HG03520 (cell line): ENCODE measurements around the gene CD22.

Experiments
- ATAC-seq: cut with Tn5 transposase; IDR thresholded peaks from one replicate; pipeline ENCODE4 v1.9.1; 2021; ENCODE audit warnings: mild to moderate bottlenecking, moderate library complexity; ENCODE audit not compliant: unreplicated experiment

CD22 gene

DNA sequence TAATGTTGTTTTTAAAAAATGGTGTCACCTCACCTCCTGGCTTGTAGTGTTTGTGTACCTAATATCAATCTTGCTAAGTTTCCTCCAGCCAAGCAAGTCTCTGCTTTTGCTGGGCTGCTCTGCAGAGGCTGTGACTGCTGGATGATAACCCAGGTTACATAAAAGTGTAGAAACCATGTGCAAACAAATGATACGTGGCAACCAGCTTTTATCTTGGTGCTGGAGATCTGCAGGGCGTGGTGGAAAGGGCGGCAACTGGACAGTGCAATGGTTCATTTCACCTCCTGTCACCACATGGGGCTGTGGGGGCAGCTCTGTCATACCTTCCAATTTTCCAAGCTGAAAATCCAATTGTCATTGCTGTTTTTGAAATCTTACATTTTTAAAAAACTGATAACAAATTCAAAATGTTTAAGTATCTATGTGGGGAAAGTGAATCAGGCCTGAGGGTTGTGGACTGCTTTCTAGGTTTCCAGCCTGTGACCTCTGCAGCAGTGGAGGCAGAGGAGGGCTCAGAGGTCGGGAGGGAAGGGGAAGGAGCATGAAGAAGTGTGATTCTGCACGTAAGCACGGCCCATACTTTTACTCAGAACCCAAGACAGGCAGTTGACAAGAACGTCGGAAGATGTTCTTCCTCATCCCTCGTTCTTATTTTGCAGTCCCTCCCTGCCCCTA lies 51.6 kb downstream of the CD22 start:
- no peak for ATAC-seq

- ATAC-seq, result no peak
Measured at GRCh38 chr19:35381318-35381717, 52.3 kb downstream of the CD22 start.

GRCh38 chr19:35381926-35382325 lies 52.9 kb downstream of the CD22 start:
- ATAC-seq, result no peak

GRCh38 chr19:35383536-35383935 lies 54.5 kb downstream of the CD22 start:
- ATAC-seq, result no peak

- no peak for ATAC-seq
Measured at GRCh38 chr19:35388277-35389054, 59.5 kb downstream of the CD22 start.

- no peak for ATAC-seq
Measured at GRCh38 chr19:35389192-35389861, 60.3 kb downstream of the CD22 start.

- no peak for ATAC-seq
Measured at GRCh38 chr19:35392742-35393715, 64.0 kb downstream of the CD22 start.

- ATAC-seq, result no peak
Measured at GRCh38 chr19:35395382-35396199, 66.6 kb downstream of the CD22 start.

DNA sequence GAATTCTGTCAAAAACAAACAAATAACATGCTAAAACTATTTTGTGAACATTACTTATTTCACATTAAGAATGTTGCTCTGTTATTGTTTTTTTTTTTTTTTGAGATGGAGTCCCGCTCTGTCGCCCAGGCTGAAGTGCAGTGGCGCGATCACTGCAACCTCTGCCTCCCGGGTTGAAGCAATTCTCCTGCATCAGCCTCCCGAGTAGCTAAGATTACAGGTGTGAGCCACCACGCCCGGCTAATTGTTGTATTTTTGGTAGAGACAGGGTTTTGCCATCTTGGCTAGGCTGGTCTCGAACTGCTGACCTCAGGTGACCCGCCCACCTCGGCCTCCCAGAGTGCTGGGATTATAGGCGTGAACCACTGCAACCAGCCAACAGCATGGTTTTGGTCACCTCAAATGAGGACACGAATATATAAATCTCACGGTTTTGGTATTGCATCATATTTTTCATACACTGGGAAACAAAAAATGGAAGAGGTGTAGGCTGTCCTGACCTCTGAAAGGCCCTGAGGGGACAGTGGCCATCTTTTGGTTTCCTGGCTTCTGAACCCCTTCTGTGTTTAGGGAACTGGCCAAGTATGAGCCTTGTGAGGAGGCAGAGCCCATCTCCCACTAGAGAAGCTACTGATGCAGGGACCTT lies 67.4 kb downstream of the CD22 start:
- no peak for ATAC-seq
